Limb (tissue), 2 donors: Measurements from ENCODE around the gene SLBP.

ENCODE experiments used
- DNase-seq, 2 donors: peaks; one replicate each; pipeline ENCODE4 v3.0.0-alpha.2; 2016; ENCODE audit errors: extremely low spot score in 2 of 2

SLBP gene

GRCh38 chr4:1655676-1656075 lies 56.4 kb downstream of the SLBP start:
- DNase-seq, result no peak

GRCh38 chr4:1655081-1655480 lies 57.0 kb downstream of the SLBP start:
- DNase-seq, result no peak

GRCh38 chr4:1654216-1654955 lies 57.7 kb downstream of the SLBP start:
- no peak for DNase-seq

- no peak for DNase-seq
These were observed 58.3 kb downstream of the SLBP start for GRCh38 chr4:1653776-1654175.

- no peak for DNase-seq
These were observed 60.0 kb downstream of the SLBP start for GRCh38 chr4:1652088-1652487.

GRCh38 chr4:1651609-1652008 lies 60.5 kb downstream of the SLBP start:
- DNase-seq, result no peak

- DNase-seq, result no peak
These were observed 63.2 kb downstream of the SLBP start for GRCh38 chr4:1648962-1649361.

GRCh38 chr4:1647432-1647831 lies 64.7 kb downstream of the SLBP start:
- no peak for DNase-seq

GRCh38 chr4:1646690-1647089 lies 65.4 kb downstream of the SLBP start:
- peak in 1 of 2 donors; percentile 51 for DNase-seq

- DNase-seq, result peak in 1 of 2 donors; percentile 21
These were observed 67.0 kb downstream of the SLBP start for GRCh38 chr4:1644891-1645657.

GRCh38 chr4:1643971-1644735 lies 68.0 kb downstream of the SLBP start:
- no peak for DNase-seq
